ENCODE results near the gene SLC9A3. TPM values are rescaled to one million over a fixed set of nuclear protein-coding genes. Genes with fewer than 3 reads are reported as not detected.

The SLC9A3 gene
- total RNA-seq, 1 donor from 2014 or later = 1.3 TPM

DNA sequence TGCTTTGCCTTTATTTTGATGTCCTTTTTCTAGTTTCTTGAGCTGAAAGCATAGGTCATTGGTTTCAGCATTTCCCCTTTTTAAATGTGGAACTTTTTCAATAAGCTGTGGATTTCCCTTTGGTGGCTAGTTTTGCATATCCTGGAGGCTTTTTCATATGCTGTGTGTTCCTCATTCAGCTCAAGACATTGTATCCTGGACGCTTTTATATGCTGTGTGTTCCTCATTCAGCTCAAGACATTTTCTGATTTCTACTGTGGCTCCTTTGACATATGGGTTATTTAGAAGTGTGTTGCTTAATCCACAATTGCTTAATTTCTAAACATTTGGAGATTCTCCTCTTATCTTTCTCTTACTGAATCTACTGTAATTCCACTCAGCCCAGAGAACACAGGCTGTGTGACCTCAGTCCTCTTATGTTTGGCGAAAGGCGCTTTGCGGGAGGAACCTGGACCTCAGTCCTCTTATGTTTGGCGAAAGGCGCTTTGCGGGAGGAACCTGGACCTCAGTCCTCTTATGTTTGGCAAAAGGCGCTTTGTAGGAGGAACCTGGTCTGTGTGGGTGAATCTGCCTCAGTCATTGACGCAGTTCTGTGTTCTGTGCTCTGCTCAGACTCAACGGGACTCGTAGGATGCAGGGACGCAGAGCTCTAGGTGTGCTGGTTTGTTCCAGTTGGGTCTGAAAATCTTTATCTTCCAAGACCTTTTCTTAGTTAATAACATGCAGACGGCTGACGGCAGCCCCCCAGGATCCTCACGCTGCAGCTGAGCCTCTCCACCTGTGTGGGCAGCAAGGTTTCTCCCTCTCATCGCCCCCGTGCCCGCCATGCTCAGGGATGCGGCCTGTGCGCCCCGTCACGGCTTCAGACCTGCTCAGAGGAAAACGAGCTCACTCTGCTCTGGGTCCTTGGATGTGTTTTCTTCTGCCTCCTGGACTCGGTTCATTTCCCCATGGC, 6.0 kb upstream of the SLC9A3 start:
- DNase-seq (peak; percentile 11), ATAC-seq (peak; percentile 25)
- intact Hi-C loops (cut with micrococcal nuclease) = no loop called here

DNA sequence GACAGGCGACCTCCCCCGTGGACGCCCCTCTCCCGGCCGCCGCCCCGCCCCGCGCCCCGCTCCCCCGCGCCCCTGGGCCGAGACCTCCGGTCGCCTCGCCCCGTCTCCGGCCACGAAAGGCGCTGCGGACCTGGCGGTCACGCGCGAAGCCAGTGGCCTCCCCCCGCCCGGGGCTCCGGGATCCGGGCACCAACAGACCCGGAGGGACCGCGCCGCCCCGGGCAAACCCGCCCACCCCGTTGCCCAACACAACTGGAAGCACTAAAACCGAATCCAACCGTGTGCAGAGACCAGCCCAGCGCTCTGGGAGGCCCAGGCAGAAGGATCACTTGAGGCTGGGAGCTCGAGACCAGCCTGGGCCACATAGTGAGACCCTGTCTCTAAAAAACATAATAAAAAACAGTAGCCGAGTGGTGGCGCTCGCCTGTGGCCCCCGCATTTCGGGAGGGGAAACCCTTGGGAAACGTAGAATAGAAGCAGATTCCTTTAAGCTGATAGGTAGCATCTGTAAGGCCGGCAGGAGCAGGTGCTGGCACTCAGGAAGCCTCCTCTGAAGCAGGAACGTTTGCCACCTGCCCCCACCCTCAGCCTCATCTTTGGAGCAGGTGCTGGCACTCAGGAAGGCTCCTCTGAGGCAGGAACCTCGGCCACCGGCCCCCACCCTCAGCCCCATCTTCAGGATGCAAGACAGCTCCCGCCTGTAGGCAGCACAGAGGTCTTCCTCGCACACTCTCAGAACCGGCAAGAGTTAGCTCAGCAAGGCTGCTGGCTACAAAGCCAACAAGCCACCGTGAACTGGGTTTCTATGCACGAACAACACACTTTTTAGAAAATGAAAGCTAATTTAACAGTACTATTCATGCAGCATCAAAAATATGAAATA, 4.6 kb upstream of the SLC9A3 start:
- intact Hi-C loops (cut with micrococcal nuclease) = no loop called here
- DNase-seq = peak; percentile 22
- ATAC-seq = no peak

DNA sequence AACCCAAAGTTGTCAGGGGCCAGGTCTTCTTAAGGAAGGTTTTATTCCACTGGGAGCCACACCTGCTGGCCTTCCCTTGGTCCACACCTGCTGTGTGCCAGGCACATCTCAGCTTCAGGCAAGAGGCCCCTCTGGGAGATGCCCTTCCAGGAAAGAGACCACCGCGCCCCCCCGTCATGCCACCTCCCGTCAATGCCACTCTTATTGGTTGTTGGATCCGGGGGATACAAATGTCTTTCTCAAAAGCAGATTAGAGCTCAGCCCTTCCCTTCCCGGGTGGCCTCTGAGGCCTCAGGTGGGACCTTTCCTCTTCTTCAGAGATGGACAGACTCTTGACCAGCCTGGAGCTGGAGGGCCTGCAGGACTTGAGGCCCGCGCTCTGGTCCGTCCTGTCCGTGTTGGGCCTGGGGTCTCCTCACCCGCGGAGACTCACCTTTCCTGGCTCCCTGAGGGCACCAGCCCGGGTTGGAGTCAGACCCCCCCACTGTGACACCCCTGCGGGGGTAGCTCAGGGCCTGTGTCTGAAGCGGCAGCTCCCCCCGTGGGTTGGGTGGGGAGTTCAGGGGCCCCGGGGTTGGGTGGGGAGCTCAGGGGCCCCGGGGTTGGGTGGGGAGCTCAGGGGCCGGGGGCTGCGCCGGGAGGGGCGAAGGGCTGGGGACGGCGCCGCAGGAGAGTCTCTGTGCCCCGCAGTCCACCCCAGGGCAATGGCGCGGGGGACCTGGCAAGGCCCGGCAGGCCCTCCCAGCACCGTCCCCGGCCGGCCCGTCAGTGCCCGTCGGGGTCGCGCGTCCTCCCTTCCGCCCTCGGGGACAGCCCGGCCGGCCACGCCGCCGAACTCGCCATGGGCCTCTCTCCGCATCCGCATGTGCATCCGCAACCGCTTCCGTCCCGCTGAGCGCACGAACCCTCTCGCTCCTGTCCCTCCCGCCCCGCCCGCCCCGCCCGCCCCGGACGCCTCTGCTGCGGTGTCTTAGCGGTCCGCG, 3.7 kb upstream of the SLC9A3 start:
- ATAC-seq (no peak), DNase-seq (peak; percentile 27)
- intact Hi-C loops (cut with micrococcal nuclease) = no loop called here

DNA sequence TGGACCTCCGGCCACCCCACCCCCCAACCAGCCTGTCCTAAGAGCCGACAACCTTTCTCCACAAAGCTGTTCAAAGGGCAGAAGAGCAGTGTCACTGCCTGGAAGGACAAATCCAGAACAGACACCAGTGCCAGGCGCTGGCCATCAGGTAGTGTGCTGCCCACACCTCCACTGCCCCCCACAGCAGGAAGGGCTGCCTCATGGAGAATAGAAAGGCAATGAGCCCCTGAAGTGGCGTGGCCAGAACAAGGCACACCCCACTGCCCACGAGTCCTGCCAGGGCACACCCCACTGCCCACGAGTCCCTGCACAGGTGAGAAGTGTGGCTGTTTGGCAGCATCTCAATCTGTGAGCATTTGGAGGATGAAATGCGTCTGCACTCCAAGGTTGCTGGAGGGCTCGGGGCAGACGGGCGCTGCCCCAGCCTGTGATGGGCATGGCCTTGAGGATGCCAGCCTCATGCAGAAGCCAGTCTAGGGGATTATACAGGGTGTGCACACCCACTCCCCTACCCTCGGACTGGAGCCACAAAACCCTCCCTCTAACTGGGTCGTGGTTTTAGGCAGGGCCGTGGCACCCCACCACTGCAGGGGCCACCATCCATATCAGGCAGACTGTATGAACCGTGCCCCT, 2.3 kb upstream of the SLC9A3 start:
- ATAC-seq (no peak), DNase-seq (peak; percentile 8)
- intact Hi-C loops (cut with micrococcal nuclease) = no loop called here

DNA sequence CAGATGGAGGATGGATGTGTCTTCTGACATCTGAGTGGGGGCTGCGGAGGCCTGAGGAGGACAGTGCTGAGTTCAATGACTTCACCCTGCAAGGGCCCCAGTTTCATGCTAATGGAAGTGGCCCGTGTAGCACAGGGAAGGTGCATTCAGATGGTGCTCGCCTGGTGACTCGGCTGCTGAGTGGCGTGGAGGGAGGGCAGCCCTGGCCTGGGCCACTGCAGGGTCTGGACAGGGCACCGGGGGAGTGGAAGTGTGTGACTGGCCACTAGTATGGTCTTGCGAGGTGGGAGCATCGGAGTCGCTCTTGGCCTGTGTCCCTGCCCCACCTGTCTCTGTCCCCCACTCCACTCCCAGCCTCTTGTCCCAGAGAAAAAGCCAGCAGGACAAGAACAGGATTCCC, 1.7 kb upstream of the SLC9A3 start:
- ATAC-seq (no peak), DNase-seq (no peak)
- intact Hi-C loops (cut with micrococcal nuclease) = no loop called here

DNA sequence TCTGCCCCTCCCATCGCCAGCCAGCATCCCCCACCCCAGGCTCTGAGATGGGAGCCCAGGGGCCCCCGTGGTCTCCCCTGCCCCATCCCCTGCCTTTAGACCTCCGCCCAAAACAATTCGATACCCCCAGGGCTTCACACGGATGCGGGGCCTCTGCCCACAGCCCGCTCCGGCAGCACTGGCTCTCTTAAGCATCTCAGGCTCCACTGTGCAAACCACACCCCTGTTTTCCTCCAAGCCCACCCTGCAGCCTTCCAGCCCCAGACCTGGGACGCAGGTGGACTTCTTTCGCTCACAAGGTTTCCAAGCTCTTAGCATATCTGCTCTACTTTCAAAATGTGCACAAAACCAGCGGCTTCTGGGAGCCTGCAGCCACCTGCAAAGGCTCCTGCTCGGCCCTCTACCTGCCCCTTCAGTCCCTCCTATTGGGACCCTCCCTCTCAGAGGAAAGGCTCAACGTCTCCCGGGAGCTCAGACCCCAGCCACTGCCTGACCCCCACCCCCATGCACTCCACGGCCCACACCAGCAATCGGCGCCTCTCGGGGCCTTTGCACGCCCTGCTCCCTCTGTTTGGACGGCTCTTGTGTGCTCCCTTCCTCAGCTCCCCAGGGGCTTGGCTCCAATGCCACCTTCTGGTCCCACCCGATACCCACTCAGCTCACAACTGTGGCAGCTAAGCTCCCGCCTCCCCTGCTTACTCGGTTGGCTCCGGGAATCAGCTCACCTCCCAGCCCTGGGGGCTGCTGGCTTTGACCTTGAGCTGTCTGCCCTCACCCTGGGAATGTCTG, 918 bp upstream of the SLC9A3 start:
- DNase-seq = peak; percentile 20
- intact Hi-C loops (cut with micrococcal nuclease) = no loop called here
- no peak for ATAC-seq

DNA sequence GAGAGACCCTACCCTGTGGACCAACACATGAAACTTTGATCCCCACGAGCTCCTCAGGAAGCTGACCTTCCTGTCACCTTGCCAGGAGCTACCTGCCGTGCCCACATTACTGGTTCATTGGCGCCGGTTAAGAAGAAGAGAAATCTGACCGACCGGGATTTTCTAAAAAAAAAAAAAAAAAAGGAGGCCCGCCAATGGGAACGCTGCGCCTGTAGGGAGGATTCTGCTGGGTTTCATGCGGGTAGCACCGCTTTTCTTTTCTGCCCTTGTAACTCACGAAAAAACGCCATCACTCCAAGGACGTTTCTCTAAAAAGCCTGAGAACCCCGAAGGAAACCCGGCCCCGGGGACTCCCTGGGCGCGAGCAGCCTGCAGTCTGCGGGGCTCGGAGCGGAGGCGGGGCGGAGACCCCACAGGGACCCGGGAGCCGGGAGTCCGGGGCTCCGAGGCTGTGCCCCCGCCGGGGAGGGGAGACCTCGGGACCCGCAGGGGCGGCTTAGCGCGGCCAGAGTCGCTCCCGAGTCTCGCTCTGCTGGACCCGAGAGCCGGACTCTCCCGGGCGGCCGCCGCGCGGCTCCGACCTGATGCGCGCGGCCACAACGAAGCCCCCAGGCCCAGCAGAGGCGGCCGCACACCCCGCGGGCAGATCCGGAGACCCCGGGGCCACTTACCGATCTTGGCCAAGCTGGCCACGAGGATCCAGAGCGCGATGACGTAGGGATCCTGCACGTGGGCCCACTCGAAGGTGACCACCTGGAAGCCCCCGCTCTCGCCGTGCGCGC, 617 bp downstream of the SLC9A3 start:
- DNase-seq (no peak), ATAC-seq (no peak)
- intact Hi-C loops (cut with micrococcal nuclease) = no loop called here

DNA sequence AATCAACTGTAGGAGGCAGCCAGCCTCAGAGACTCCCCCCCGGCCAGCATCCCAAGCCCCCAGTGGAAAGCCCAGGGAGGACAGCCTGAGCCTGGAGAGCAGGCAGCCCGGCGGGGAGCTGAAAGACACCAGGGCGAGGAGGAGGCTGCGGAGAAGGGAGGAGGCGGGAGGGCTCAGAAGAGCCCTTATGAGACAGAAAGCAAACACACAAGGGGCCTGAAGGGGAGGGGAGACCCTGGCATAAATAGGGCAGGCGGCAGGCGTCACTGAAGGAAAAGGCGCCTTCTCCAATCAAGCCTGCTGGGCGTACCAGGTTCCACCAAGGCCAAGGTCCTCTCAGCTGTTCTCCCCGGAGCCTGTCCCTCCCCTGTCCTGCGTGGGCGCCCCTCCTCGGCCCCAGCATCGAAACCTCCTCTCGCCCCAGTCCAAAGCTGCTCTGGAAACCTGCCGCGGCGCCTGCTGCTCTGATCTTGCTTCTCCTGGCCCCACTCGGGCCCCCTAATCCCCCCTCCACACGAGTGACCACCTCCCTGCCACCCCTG, 1.3 kb downstream of the SLC9A3 start:
- intact Hi-C loops (cut with micrococcal nuclease) = no loop called here
- no peak for ATAC-seq
- DNase-seq = no peak

DNA sequence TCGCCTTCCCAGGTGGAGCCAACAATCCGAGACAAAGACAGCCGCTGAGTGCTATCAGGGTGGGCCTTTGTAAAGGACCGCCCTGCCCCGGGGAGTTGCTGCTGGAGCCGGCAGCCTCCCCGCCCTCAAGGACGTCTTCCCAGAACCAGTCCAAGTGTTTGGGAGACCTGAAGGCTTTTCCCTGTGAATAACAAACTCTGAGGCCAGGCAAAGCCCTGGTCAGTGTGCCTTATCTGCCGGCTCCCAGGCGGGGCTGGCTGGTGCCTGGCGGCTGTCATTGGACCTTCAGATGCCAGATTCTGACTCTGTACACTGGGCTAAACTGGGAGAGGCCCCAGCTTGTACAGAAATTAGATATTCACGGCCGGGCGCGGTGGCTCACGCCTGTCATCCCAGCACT, 2.1 kb downstream of the SLC9A3 start:
- intact Hi-C loops (cut with micrococcal nuclease) = no loop called here
- ATAC-seq (no peak), DNase-seq (no peak)

DNA sequence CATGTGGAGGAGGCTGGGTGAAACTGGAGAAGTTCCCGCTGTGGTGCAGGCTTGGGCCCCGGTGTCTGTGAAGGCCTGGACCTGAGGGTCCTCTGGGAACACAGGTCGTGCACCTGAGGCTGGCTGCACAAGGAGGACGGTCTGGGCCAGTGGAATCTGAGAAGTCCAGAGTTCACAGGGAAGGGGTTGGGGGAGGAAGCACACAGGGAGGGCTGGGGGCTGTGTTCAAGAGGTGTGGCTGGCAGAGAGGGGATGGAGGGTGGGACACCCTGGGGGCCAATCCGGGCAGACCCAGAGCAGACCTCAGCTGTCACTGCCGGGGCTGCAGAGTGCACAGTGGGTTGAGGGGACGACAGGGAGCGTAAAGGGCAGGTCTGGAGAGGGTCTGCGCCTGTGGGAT, 2.6 kb downstream of the SLC9A3 start:
- ATAC-seq = no peak
- DNase-seq = no peak
- intact Hi-C loops (cut with micrococcal nuclease) = no loop called here

DNA sequence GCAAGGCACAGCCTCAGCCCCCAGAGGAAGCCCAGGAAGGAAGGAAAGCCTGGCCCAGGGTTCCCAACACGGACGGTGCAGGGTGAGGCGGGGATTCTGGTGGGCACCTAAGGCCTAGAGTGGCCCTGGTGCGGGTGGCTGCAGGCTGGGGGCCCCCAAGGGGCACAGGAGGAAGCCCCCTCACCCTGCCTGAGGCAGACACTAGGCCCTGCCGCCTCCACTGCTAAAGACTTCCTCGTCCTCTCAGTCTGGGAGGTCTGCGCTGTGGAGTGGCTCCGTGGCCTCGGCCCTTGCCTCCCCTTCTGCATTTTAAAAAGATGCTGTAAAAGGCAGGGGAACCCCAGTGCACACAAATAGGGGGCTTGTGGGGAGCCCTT, 3.4 kb downstream of the SLC9A3 start:
- intact Hi-C loops (cut with micrococcal nuclease) = no loop called here

DNA sequence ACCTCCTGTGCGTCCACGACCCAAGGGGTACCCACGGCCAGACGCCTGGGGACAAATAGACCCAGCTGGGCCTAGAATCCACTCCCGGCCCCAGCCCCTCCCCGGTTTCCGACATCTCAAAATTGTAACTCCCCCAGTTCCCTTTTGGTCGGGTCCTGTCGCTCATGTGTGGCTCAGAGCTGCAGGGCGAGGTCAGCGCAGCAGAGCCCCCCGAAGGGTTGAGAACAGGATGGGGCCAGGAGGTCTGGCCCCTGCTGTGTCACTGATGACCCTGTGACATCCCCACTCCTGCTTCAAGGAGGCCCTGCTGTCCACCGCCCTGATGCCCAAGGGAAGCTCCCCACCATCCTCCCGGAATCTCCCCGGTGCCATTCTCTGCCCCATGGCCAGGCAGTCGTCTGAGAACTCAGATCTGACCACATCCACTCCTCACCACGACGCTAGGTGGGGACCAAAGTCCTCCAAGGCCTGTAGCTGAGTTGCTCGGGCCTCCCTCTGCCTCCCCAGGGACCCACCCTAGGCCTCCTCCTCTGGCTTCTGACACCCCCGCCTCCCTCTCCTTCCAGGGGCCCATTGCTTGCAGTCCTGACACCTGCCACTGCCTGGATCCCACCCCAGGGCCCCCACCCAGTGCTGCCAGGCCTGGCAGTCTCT, 3.9 kb downstream of the SLC9A3 start:
- DNase-seq = no peak
- intact Hi-C loops (cut with micrococcal nuclease) = no loop called here
- no peak for ATAC-seq

More for the DNA sequence above, 3.4 kb downstream of the SLC9A3 start:
- no peak for ATAC-seq
- DNase-seq = no peak

DNA sequence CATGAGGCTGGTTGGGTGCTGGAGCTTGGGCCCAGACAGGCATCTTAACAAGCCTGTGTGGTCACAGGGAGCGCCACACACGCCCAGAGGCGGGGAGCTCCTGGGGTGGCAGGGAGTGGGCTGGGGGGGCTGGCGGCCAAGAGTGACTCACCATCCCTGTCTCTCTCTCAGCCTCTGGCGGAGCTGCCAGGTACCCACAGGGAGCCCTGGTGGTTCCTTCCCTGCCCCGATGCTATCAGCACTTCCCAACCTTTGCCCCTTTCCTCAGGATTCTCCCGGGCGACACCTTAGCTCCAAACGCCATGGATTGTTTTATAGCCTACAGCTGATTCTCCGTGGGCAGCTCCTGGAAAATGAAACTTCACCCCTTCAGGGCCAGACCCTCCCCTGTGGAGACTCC, 5.5 kb downstream of the SLC9A3 start:
- no peak for DNase-seq
- intact Hi-C loops (cut with micrococcal nuclease) = no loop called here
- ATAC-seq = no peak

DNA sequence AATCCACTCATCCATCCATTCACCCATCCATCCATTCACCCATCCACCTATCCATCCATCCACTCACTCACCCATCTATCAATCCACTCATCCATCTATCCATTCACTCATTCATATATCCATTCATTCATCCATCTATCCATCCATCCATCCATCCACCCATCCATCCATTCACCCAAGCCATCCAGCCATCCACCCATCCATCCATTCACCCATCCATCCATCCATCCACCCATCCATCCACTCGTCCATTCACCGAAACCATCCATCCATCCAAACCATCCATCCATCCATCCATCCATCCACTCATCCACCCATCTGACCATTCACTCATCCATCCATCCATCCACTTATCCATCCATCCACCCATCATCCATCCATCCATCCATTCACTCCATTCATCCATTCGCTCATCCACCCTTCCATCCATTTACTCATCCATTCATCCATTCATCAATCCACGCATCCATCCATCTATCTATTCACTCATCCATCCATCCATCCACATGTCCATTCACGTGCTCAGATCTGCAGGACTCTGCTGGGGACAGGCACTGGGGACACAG, 6.6 kb downstream of the SLC9A3 start:
- ATAC-seq (no peak), DNase-seq (no peak)
- intact Hi-C loops (cut with micrococcal nuclease) = no loop called here

DNA sequence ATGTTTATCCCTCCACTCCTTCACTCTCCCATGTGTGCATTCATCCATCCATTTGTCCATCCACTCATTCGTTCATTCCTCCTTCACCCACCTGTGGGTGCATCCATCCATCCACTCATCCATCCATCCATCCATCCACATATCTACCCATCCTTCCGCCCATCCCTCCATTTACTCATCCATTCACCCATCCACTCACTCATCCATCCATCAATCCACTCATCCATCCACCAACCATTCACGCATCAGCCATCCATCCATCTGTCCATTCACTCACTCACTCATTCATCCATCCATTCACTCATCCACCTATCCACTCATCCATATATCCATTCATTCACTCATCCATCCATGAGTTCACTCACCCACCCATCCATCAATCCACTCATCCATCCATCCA, 7.3 kb downstream of the SLC9A3 start:
- ATAC-seq (no peak), DNase-seq (no peak)
- intact Hi-C loops (cut with micrococcal nuclease) = no loop called here

DNA sequence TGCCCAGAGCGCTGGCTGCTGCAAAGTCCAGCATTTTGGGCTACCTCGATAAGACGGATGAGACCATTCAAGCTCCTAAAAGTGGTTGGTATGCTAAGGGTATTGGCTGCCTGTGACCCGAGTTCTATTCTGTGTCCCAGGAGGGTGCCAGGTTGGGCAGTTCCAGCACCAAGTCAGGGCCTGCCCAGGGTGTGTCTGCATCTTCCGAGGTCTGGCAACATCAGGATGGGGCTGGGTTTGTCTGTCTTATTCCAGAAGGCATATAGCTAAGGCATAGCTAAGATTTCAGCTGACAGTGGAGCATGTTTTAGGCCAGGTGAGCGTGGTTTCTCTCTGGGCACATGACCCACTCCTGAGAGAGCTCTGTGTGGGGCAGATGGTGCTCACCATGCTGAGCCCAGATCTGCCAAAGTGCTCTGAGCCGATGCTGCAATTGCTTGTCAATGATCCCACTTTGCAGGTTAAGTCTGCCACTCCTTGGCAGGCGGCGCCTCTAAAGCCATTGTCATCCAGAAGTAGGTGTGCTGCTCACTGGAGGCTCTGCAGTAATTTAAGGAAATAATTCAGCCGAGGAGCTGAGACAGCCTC, 7.8 kb downstream of the SLC9A3 start:
- no peak for ATAC-seq
- DNase-seq = no peak
- intact Hi-C loops (cut with micrococcal nuclease) = no loop called here

All from left ventricle myocardium superior (tissue), 1 donor.